SK-N-SH treated with all-trans-retinoic acid at 6 μM for 48 hours (cell line): Measurements from ENCODE around the gene TMTC2.

Experiments
- ARNTL ChIP-seq: fragments of 450-650 bp; formaldehyde crosslinking; IDR thresholded peaks from 2 replicates; pipeline ENCODE4 v1.5.0; 2020; ENCODE audit warnings: low read depth, mild to moderate bottlenecking, moderate library complexity, borderline replicate concordance
- BACH2 ChIP-seq: fragments of 250-450 bp; sonication (Bioruptor Pico); IDR thresholded peaks from 2 replicates; pipeline ENCODE4 v1.9.0; 2021; ENCODE audit warnings: mild to moderate bottlenecking, borderline replicate concordance
- CREB5 ChIP-seq: fragments of 250-450 bp; sonication (Bioruptor Pico); IDR thresholded peaks from 2 replicates; pipeline ENCODE4 v1.5.1; 2020; ENCODE audit warnings: low read depth, mild to moderate bottlenecking, moderate library complexity
- GLIS3 ChIP-seq: fragments of 250-450 bp; sonication (Bioruptor Pico); IDR thresholded peaks from 2 replicates; pipeline ENCODE4 v1.5.0; 2020; ENCODE audit warnings: mild to moderate bottlenecking, moderate library complexity
- PATZ1 ChIP-seq: fragments of 250-450 bp; sonication (Bioruptor Pico); IDR thresholded peaks from 2 replicates; pipeline ENCODE4 v1.8.0; 2020; ENCODE audit warnings: mild to moderate bottlenecking, moderate library complexity, borderline replicate concordance
- POU6F1 ChIP-seq: fragments of 250-450 bp; sonication (Bioruptor Pico); IDR thresholded peaks from 2 replicates; pipeline ENCODE4 v1.8.0; 2021; ENCODE audit warnings: low read depth, mild to moderate bottlenecking, moderate library complexity, borderline replicate concordance
- SNAI2 ChIP-seq: fragments of 250-450 bp; sonication (Bioruptor Pico); IDR thresholded peaks from 2 replicates; pipeline ENCODE4 v1.5.0; 2020; ENCODE audit warnings: mild to moderate bottlenecking, moderate library complexity
- TOX ChIP-seq: fragments of 250-450 bp; sonication (Bioruptor Pico); IDR thresholded peaks from 2 replicates; pipeline ENCODE4 v1.8.0; 2021; ENCODE audit warnings: mild to moderate bottlenecking, moderate library complexity, borderline replicate concordance
- ZC3H10 ChIP-seq: fragments of 250-450 bp; sonication (Bioruptor Pico); IDR thresholded peaks from 2 replicates; pipeline ENCODE4 v1.5.1; 2021; ENCODE audit warnings: mild to moderate bottlenecking, moderate library complexity
- ZNF565 ChIP-seq: fragments of 450-650 bp; formaldehyde crosslinking; conservative IDR thresholded peaks from 2 replicates; pipeline ENCODE4 v1.5.0; 2020; ENCODE audit warnings: low read depth, mild to moderate bottlenecking, moderate library complexity
- ZNF70 ChIP-seq: fragments of 450-650 bp; formaldehyde crosslinking; IDR thresholded peaks from 2 replicates; pipeline ENCODE4 v1.5.0; 2020; ENCODE audit warnings: mild to moderate bottlenecking, moderate library complexity

- no peak for TF ChIP-seq GLIS3
- no peak for TF ChIP-seq ZNF70 (CRISPR knock-in tag)
- TF ChIP-seq CREB5: no peak
- no peak for TF ChIP-seq ZNF565 (CRISPR knock-in tag)
- no peak for TF ChIP-seq PATZ1 (CRISPR knock-in tag)
- TF ChIP-seq TOX: no peak
- no peak for TF ChIP-seq ZC3H10
- TF ChIP-seq SNAI2: no peak
- no peak for TF ChIP-seq BACH2 (CRISPR knock-in tag)
- no peak for TF ChIP-seq ARNTL
- no peak for TF ChIP-seq POU6F1 (CRISPR knock-in tag)
Measured at GRCh38 chr12:83039413-83039812, 352.7 kb downstream of the TMTC2 start.
